H1 (cell line): ENCODE results near the gene GP1BB. TPM values are rescaled to one million over a fixed set of nuclear protein-coding genes. Genes with fewer than 3 reads are reported as not detected.

Experiments
- CTCF ChIA-PET: fragments of 300-600 bp; sonication (Branson Sonifier 250); formaldehyde crosslinking; loops from one replicate; lab custom pipeline; 2021; ENCODE audit not compliant: partially characterized antibody; lab: Charles Lee
- POLR2A ChIA-PET: fragments of 300-600 bp; sonication (Branson Sonifier 250); formaldehyde crosslinking; loops from one replicate; lab custom pipeline; 2021; ENCODE audit warnings: inconsistent platforms; ENCODE audit not compliant: partially characterized antibody; lab: Charles Lee
- DNase-seq, 2 experiments: peaks; one replicate each; pipeline versions ENCODE4 v3.0.0 to v3.0.0-alpha.2; 2010 to 2022; ENCODE audit warnings: low spot score in 2 of 2, low read depth in 1 of 2, mixed read lengths in 1 of 2
- FAIRE-seq: peaks from 2 replicates; lab custom pipeline; 2011; peaks lifted over from hg19 to GRCh38; lab: Jason Lieb, UNC
- H2AFZ ChIP-seq: 2 replicates; pipeline ENCODE4 v1.8.1; 2012; ENCODE audit warnings: low read length, inconsistent platforms
- H2AK5ac ChIP-seq: 2 replicates; pipeline ENCODE4 v1.6.1; 2013; ENCODE audit warnings: low read depth, low read length
- H2BK120ac ChIP-seq: replicated peaks from 2 replicates; pipeline ENCODE3; 2013; ENCODE audit warnings: low read depth, low read length, inconsistent platforms
- H2BK12ac ChIP-seq: 2 replicates; pipeline ENCODE4 v1.6.1; 2013; ENCODE audit warnings: low read depth, low read length
- H2BK15ac ChIP-seq: 2 replicates; pipeline ENCODE4 v1.6.1; 2013; ENCODE audit warnings: low read length
- H2BK20ac ChIP-seq: 2 replicates; pipeline ENCODE4 v1.6.1; 2013; ENCODE audit warnings: low read length
- H2BK5ac ChIP-seq: 2 replicates; pipeline ENCODE4 v1.6.1; 2013; ENCODE audit warnings: low read depth, low read length
- H3K14ac ChIP-seq: 2 replicates; pipeline ENCODE4 v1.6.1; 2013; ENCODE audit warnings: inconsistent platforms; ENCODE audit not compliant: insufficient read length
- H3K18ac ChIP-seq: 2 replicates; pipeline ENCODE4 v1.6.1; 2013; ENCODE audit warnings: low read length; ENCODE audit errors: extremely low read depth
- H3K23ac ChIP-seq: 2 replicates; pipeline ENCODE4 v1.6.1; 2013; ENCODE audit warnings: inconsistent platforms; ENCODE audit not compliant: insufficient read length
- H3K23me2 ChIP-seq: 2 replicates; pipeline ENCODE4 v1.6.1; 2013; ENCODE audit warnings: low read depth, low read length
- H3K27ac ChIP-seq: 2 replicates; pipeline ENCODE4 v1.6.1; 2011; ENCODE audit warnings: low read depth, low read length, inconsistent platforms
- H3K27me3 ChIP-seq, 4 experiments: replicated peaks in 1 of 4; 1 replicate in 1 of 4; 2 replicates in 3 of 4; pipeline versions ENCODE4 v1.6.1 to v1.8.1; 2011 to 2013; ENCODE audit warnings: low read length in 3 of 4, mild to moderate bottlenecking in 3 of 4, inconsistent platforms in 2 of 4, mixed read lengths in 2 of 4, moderate library complexity in 1 of 4; ENCODE audit not compliant: control insufficient read depth in 3 of 4, insufficient read depth in 3 of 4; ENCODE audit errors: extremely low read depth in 1 of 4
- H3K36me3 ChIP-seq, 4 experiments: 2 replicates each; pipeline versions ENCODE4 v1.6.1 to v1.8.1; 2011 to 2013; ENCODE audit warnings: mild to moderate bottlenecking in 4 of 4, low read length in 3 of 4, moderate library complexity in 2 of 4, control low read depth in 1 of 4, inconsistent platforms in 1 of 4; ENCODE audit not compliant: insufficient read depth in 4 of 4, control insufficient read depth in 2 of 4
- H3K4ac ChIP-seq: replicated peaks from 2 replicates; pipeline ENCODE3; 2013; ENCODE audit warnings: low read length, low read depth, mixed read lengths, inconsistent platforms; ENCODE audit not compliant: insufficient read length
- H3K4me1 ChIP-seq, 4 experiments: replicated peaks in 1 of 4; 1 replicate in 1 of 4; 2 replicates in 3 of 4; pipeline versions ENCODE4 v1.6.1 to v1.8.1; 2011 to 2013; ENCODE audit warnings: low read length in 3 of 4, inconsistent platforms in 2 of 4, mixed read lengths in 1 of 4; ENCODE audit not compliant: insufficient read depth in 4 of 4, control insufficient read depth in 3 of 4
- H3K4me2 ChIP-seq, 2 experiments: 2 replicates each; pipeline versions ENCODE4 v1.6.1 to v1.8.1; 2011 to 2013; ENCODE audit warnings: low read depth in 2 of 2, low read length in 2 of 2, control low read depth in 1 of 2, inconsistent platforms in 1 of 2, mild to moderate bottlenecking in 1 of 2; ENCODE audit not compliant: insufficient read depth in 1 of 2
- H3K4me3 ChIP-seq, 4 experiments: fragments of 200-600, 300-600 bp in 1 of 4; sonication (generic), shearing (Covaris generic), sonication (Bioruptor Twin) in 1 of 4; 2 replicates each; pipeline versions ENCODE4 v1.5.1 to v1.8.1; 2011 to 2016; ENCODE audit warnings: low read length in 4 of 4, low read depth in 3 of 4, control low read depth in 2 of 4, inconsistent platforms in 2 of 4, mild to moderate bottlenecking in 2 of 4, mixed read lengths in 1 of 4, moderate library complexity in 1 of 4; ENCODE audit not compliant: insufficient read depth in 2 of 4; ENCODE audit errors: extremely low read depth in 1 of 4
- H3K56ac ChIP-seq: replicated peaks from 2 replicates; pipeline ENCODE3; 2013; ENCODE audit warnings: low read depth, mild to moderate bottlenecking, mixed read lengths, low read length, inconsistent platforms; ENCODE audit not compliant: insufficient read length
- H3K79me1 ChIP-seq: 2 replicates; pipeline ENCODE4 v1.6.1; 2013; ENCODE audit warnings: low read depth, low read length, control low read depth
- H3K79me2 ChIP-seq, 2 experiments: 2 replicates each; pipeline versions ENCODE4 v1.6.1 to v1.8.1; 2012 to 2013; ENCODE audit warnings: low read length in 2 of 2, mild to moderate bottlenecking in 2 of 2, inconsistent platforms in 1 of 2; ENCODE audit not compliant: insufficient read depth in 2 of 2, control insufficient read depth in 1 of 2
- H3K9ac ChIP-seq, 4 experiments: replicated peaks in 1 of 4; 1 replicate in 1 of 4; 2 replicates in 3 of 4; pipeline versions ENCODE4 v1.6.1 to v1.8.1; 2011 to 2013; ENCODE audit warnings: low read depth in 3 of 4, low read length in 3 of 4, control low read depth in 2 of 4, mild to moderate bottlenecking in 2 of 4, moderate library complexity in 2 of 4, inconsistent platforms in 1 of 4; ENCODE audit errors: extremely low read depth in 1 of 4
- H3K9me3 ChIP-seq, 2 experiments: 2 replicates each; pipeline versions ENCODE4 v1.6.1 to v1.8.1; 2012 to 2013; ENCODE audit warnings: mild to moderate bottlenecking in 2 of 2, moderate library complexity in 2 of 2, control low read depth in 1 of 2, inconsistent platforms in 1 of 2, low read depth in 1 of 2, low read length in 1 of 2, mixed read lengths in 1 of 2; ENCODE audit not compliant: insufficient read depth in 2 of 2
- H4K20me1 ChIP-seq, 2 experiments: replicated peaks in 1 of 2; 2 replicates each; pipeline versions ENCODE3 to v1.8.1; 2011 to 2013; ENCODE audit warnings: inconsistent platforms in 2 of 2, low read length in 2 of 2, mild to moderate bottlenecking in 1 of 2; ENCODE audit not compliant: insufficient read depth in 2 of 2, control insufficient read depth in 1 of 2
- H4K5ac ChIP-seq: 2 replicates; pipeline ENCODE4 v1.6.1; 2013; ENCODE audit warnings: low read length, low read depth, mixed read lengths, inconsistent platforms; ENCODE audit not compliant: insufficient read length
- H4K8ac ChIP-seq: 2 replicates; pipeline ENCODE4 v1.8.0; 2013; ENCODE audit warnings: mild to moderate bottlenecking, moderate library complexity, low read length, inconsistent platforms; ENCODE audit not compliant: insufficient read depth; ENCODE audit errors: extremely low read depth
- H4K91ac ChIP-seq: replicated peaks from 2 replicates; pipeline ENCODE3; 2013; ENCODE audit warnings: low read length, mixed read lengths, inconsistent platforms; ENCODE audit not compliant: insufficient read length
- ASH2L ChIP-seq: fragments of 200-600, 300-600 bp; sonication (generic); IDR thresholded peaks from one replicate; pipeline ENCODE4 v1.7.1; 2017; ENCODE audit warnings: low read length
- GABPA ChIP-seq: IDR thresholded peaks from 2 replicates; pipeline ENCODE4 v1.6.1; 2011; ENCODE audit warnings: mild to moderate bottlenecking, low read length, moderate library complexity, borderline replicate concordance; ENCODE audit not compliant: insufficient read depth
- SUZ12 ChIP-seq: fragments of 200-600 bp; sonication (generic); IDR thresholded peaks from 2 replicates; pipeline ENCODE4 v1.6.1; 2012; ENCODE audit warnings: mild to moderate bottlenecking, inconsistent platforms, low read length, moderate library complexity, mixed read lengths
- WGBS, 2 experiments: shearing (Covaris generic) in 1 of 2; methylation state at CpG; one replicate each; pipeline versions ENCODE4 v1.1.6 to v1.1.7; 2013 to 2015; ENCODE audit warnings: low lambda C conversion rate in 2 of 2, mixed read lengths in 2 of 2, inconsistent platforms in 1 of 2, low coverage in 1 of 2, missing lambda C conversion rate in 1 of 2; ENCODE audit not compliant: insufficient replicate concordance in 2 of 2, insufficient coverage in 1 of 2, insufficient read length in 1 of 2; ENCODE audit errors: extremely low coverage in 1 of 2, missing lambda C conversion rate in 1 of 2; 5-methylcytosine and 5-hydroxymethylcytosine counted together
- polyA plus RNA-seq, 7 experiments: library from polyadenylated mRNA; depleted of rRNA in 3 of 7; stranded (reverse) in 5 of 7; unstranded in 2 of 7; fragments of >200 nt in 5 of 7; fragments of 200-250 nt in 2 of 7; gene quantifications; 1 replicate in 5 of 7; 2 replicates in 1 of 7; 4 replicates in 1 of 7; pipeline versions ENCODE4 v1.2.1 to v1.2.3, GENCODE V29; 2011 to 2013; ENCODE audit warnings: missing spikeins in 2 of 7, mixed read lengths in 2 of 7
- total RNA-seq: library from RNA; stranded (reverse); fragmentation: NEBNext Ultra II Directional; extraction: Animal tissue kit (Norgen Biotek cat#: 25700); gene quantifications from 2 replicates; pipeline ENCODE4 v1.2.1, GENCODE V29; 2021

Gene GP1BB
- total and polyA plus RNA-seq, 2 of the 8 experiments (the other 6 are each of a cell fraction or from before 2014, with no cell fraction given) = 0.36 TPM; not detected in 1

DNA sequence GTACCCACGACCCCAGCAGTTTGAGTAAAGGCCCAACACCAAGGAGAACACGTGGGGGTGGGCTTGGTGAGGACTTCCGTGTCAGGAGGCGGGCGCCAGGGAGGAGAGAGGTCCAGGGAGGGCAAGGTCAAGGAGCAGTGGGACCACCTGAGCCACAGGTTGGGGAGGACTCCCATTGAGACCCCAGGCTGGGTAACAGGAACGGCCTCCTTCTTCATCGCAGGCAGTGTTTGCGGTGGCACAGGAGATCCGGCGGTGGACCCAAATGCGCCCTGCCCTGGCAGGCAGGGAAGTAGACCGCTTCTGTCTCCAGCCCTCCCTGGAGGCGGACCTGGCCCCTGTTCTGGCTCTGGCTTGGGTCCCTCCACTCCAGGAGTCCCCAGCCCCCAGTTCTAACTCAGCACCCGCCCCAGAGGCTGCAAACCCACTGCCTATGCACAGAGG lies 31.4 kb downstream of the GP1BB start:
- no peak overlapping the region for H2BK120ac ChIP-seq
- no peak overlapping the region for H3K9ac ChIP-seq
- H3K27me3 ChIP-seq = peaks cover 65 to 79% (median 72%) of the 10 kb centered on the region in 4 experiments
- H3K56ac ChIP-seq = no peak overlapping the region
- no peak overlapping the region for H2BK20ac ChIP-seq
- no peak overlapping the region for H2AK5ac ChIP-seq
- no peak overlapping the region for H3K27ac ChIP-seq
- H4K20me1 ChIP-seq = peaks cover 18 to 27% of the 10 kb centered on the region in 2 experiments
- CTCF ChIA-PET = interaction anchor here (0.8 to 16.5 kb wide), 15 partner anchors 9 to 159 kb away, joined by 3 to 168 read pairs (median 5); partner anchors contain the start of gene GP1BB
- no peak overlapping the region for H4K91ac ChIP-seq
- WGBS, 2 experiments = 32% methylated on average over 13 of the region's 14 CpGs; no CpG with 5 or more reads in 1 of the 2 experiments
- H3K36me3 ChIP-seq = peaks cover 0 to 15% (median 0%) of the 10 kb centered on the region in 4 experiments; a peak in 1 of 8 replicates
- H4K8ac ChIP-seq = no peak overlapping the region
- H2AFZ ChIP-seq = no peak overlapping the region
- no peaks in the 10 kb centered on the region for H3K9me3 ChIP-seq
- H3K14ac ChIP-seq = no peak overlapping the region
- H3K79me2 ChIP-seq = no peaks in the 10 kb centered on the region
- POLR2A ChIA-PET = interaction anchor here (1.2 to 3.8 kb wide), 2 partner anchors 10 to 31 kb away, joined by 3 to 21 read pairs; partner anchors contain the start of gene GP1BB
- H2BK5ac ChIP-seq = no peak overlapping the region
- no peaks in the 10 kb centered on the region; the same call in 1 of the 2 replicates for H3K23me2 ChIP-seq
- peak in 1 of 2 experiments; percentile 70 for DNase-seq
- H2BK15ac ChIP-seq = no peak overlapping the region
- no peak for FAIRE-seq
- no peak overlapping the region for H3K23ac ChIP-seq
- TF ChIP-seq ASH2L (no peak), SUZ12 (peak; percentile 85; the same call in 1 of the 2 replicates), GABPA (no peak)
- peaks cover 0 to 38% (median 13%) of the 10 kb centered on the region in 4 experiments; a peak in 5 of 7 replicates for H3K4me1 ChIP-seq
- peak overlapping the region; percentile 41; the same call in 1 of the 2 replicates for H2BK12ac ChIP-seq
- H3K4ac ChIP-seq = no peak overlapping the region
- H3K4me2 ChIP-seq = peak overlapping the region; percentile 44 to 67; a peak in 3 of 4 replicates
- peak overlapping the region in 1 of 4 experiments; percentile 56; a peak in 2 of 8 replicates for H3K4me3 ChIP-seq
- H3K79me1 ChIP-seq = no peaks in the 10 kb centered on the region
- no peak overlapping the region for H4K5ac ChIP-seq
- 0 out of 2 replicates have a peak overlapping the region, but pooled peaks have one; percentile 11 for H3K18ac ChIP-seq
